Measurements from ENCODE around the gene KCNJ6. TPM values are rescaled to one million over a fixed set of nuclear protein-coding genes. Genes with fewer than 3 reads are reported as not detected.

KCNJ6 gene
- total RNA-seq, 1 donor from 2014 or later = not detected

DNA sequence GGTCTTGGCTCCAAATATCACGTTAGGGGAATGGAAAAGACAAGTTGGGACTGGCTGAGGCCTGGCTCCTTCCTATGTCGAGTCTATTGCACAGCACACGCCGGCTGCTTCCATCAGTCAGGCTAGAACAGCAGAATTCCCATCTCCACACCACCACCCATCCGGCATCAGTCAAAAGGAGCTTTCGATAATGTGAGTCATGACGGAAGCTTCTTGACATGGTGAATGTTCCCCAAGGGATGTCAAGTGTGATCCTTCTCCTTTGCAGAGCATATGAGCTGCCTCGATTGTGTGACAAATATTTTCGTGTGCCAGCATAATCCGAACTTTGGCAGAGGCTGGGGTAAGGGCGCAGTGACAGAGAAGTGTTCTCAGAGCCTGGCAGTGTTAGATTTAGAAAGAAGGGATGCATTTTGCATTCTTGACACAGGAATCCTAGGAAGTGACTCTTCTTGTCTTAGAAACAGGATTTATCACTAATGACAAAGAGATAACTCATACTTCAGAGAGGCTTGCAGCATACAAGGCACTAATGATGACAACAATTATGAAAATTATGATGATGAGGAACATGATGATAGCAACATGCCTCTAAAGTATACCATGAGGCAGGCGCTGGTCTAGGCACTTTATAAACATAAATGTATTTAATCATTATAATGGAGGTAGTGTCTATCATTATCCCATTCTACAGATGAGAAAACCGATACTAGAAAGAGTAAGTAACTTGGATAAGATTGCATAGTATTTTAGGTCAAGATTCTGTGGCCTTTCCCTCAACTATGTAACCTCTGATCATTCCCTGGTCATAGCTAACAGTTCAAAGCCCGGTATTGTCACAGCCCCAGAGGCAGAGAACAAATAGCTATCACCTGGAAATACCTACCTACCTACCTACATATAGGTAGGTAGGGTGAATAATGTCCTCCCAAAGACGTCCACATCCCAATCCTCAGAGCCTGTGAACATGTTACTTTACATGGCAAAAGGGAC lies 135.0 kb downstream of the KCNJ6 start:
- no peaks in the 10 kb centered on the region for H3K27me3 ChIP-seq
- intact Hi-C loops (cut with DNase I) = no loop called here
- H3K4me1 ChIP-seq = no peaks in the 10 kb centered on the region
- peak in 1 of 2 donors; percentile 58 for DNase-seq (ENCODE audit: extremely low spot score in 2 of 2)
- no peaks in the 10 kb centered on the region for H3K36me3 ChIP-seq
- no peak overlapping the region for H3K4me3 ChIP-seq
- no peak overlapping the region for H3K27ac ChIP-seq
- H3K9me3 ChIP-seq = no peaks in the 10 kb centered on the region
- TF ChIP-seq POLR2AphosphoS5 (IDR thresholded peaks at IDR 0.05; ENCODE audit: insufficient read depth in 1 of 2, low read depth in 1 of 2) (no peak), POLR2A (IDR thresholded peaks at IDR 0.05) (no peak)
- TF ChIP-seq, protein P1, sequence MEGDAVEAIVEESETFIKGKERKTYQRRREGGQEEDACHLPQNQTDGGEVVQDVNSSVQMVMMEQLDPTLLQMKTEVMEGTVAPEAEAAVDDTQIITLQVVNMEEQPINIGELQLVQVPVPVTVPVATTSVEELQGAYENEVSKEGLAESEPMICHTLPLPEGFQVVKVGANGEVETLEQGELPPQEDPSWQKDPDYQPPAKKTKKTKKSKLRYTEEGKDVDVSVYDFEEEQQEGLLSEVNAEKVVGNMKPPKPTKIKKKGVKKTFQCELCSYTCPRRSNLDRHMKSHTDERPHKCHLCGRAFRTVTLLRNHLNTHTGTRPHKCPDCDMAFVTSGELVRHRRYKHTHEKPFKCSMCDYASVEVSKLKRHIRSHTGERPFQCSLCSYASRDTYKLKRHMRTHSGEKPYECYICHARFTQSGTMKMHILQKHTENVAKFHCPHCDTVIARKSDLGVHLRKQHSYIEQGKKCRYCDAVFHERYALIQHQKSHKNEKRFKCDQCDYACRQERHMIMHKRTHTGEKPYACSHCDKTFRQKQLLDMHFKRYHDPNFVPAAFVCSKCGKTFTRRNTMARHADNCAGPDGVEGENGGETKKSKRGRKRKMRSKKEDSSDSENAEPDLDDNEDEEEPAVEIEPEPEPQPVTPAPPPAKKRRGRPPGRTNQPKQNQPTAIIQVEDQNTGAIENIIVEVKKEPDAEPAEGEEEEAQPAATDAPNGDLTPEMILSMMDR (IDR thresholded peaks at IDR 0.05) = no peak

DNA sequence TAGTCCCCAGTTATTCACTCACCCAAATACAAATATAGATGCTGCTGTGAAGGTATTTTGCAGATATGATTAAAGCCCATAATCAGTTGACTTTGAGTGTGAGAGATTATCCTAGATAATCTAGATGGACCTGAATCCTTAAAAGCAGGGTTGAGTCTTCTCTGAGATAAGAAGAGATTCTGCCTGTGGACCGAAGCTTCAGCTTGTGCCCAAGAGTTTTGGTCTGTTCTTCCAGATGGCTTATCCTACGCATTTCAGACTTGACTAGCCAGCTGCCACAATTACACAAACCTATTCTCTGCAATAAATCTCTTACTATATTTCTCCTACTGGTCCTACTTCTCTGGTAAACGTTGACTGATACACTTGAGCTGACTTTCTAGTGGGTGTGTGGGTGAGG lies 145.1 kb downstream of the KCNJ6 start:
- no peak overlapping the region for H3K4me3 ChIP-seq
- intact Hi-C loops (cut with DNase I) = no loop called here
- H3K27me3 ChIP-seq = no peaks in the 10 kb centered on the region
- no peaks in the 10 kb centered on the region for H3K4me1 ChIP-seq
- H3K36me3 ChIP-seq = no peaks in the 10 kb centered on the region
- DNase-seq (ENCODE audit: extremely low spot score in 2 of 2) = no peak
- no peaks in the 10 kb centered on the region for H3K9me3 ChIP-seq
- H3K27ac ChIP-seq = no peak overlapping the region
- TF ChIP-seq, protein P1 (IDR thresholded peaks at IDR 0.05) = no peak
- TF ChIP-seq POLR2AphosphoS5 (IDR thresholded peaks at IDR 0.05; ENCODE audit: insufficient read depth in 1 of 2, low read depth in 1 of 2) = no peak
- no peak for TF ChIP-seq POLR2A (IDR thresholded peaks at IDR 0.05)

DNA sequence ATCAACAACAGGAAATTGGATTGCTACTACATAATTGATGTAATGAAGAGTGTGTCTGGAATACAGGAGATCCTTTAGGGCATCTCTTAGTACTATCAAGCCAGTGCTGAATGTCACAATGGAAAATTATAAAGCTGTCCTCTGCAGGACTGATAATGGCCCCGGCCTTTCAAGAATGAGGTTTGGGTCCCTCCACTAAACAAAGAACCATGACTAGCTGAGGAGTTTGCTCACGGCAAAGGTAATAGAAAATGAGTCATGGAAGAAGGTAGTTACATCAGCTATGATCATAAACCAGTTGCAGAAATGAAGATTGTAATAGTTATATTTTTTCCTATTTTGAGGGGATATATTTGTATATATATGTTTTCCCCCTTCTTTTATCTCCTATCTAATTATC lies 145.8 kb downstream of the KCNJ6 start:
- Histone ChIP-seq H3K4me1 (no peaks in the 10 kb centered on the region), H3K9me3 (no peaks in the 10 kb centered on the region), H3K4me3 (no peak overlapping the region), H3K27ac (no peak overlapping the region), H3K36me3 (no peaks in the 10 kb centered on the region), H3K27me3 (no peaks in the 10 kb centered on the region)
- no peak for DNase-seq (ENCODE audit: extremely low spot score in 2 of 2)
- TF ChIP-seq POLR2AphosphoS5 (IDR thresholded peaks at IDR 0.05; ENCODE audit: insufficient read depth in 1 of 2, low read depth in 1 of 2) (no peak), POLR2A (IDR thresholded peaks at IDR 0.05) (no peak)
- TF ChIP-seq, protein P1 (IDR thresholded peaks at IDR 0.05) = no peak
- intact Hi-C loops (cut with DNase I) = no loop called here

DNA sequence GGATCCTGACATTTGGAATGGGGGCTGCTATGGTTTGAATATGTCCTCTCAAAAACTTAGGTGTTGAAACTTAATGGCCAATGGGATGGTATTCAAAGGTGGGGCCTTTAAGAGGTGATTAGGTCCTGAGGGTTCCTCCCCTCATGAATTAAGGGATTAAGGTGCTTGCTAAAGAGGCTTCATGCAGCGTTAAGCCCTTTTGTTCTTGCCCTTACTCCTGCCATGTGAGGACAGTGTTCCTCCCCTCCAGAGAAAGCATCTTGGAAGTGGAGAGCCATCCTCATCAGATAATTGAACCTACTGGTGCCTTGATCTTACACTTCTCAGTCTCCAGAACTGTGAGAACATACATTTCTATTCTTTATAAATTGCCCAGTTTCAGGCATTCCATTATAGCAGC lies 146.6 kb downstream of the KCNJ6 start:
- no peak for DNase-seq (ENCODE audit: extremely low spot score in 2 of 2)
- H3K4me3 ChIP-seq = no peak overlapping the region
- TF ChIP-seq, protein P1 (IDR thresholded peaks at IDR 0.05) = no peak
- TF ChIP-seq POLR2AphosphoS5 (IDR thresholded peaks at IDR 0.05; ENCODE audit: insufficient read depth in 1 of 2, low read depth in 1 of 2) (no peak), POLR2A (IDR thresholded peaks at IDR 0.05) (no peak)
- no peaks in the 10 kb centered on the region for H3K27me3 ChIP-seq
- H3K9me3 ChIP-seq = no peaks in the 10 kb centered on the region
- no peak overlapping the region for H3K27ac ChIP-seq
- intact Hi-C loops (cut with DNase I) = no loop called here
- no peaks in the 10 kb centered on the region for H3K36me3 ChIP-seq
- H3K4me1 ChIP-seq = no peaks in the 10 kb centered on the region

DNA sequence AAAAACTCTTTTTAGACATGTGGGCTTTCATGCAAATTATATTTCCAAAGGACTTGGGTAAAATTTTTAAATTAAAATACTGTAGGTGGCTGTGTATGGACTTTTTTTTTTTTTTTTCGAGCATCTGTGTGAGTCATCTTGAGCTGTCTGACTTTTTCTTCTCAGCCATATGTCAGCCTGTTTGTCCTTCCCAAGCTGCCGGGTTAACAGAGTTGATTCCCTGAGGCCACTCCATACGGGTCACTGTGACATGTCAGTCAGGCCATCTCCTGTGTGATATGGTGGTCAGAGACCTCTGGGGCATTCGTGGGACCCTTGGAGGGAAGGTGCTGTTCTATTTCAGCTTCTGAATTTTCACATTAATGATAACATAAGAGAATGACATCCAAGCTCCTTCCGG lies 148.3 kb downstream of the KCNJ6 start:
- H3K27ac ChIP-seq = no peak overlapping the region
- TF ChIP-seq POLR2AphosphoS5 (IDR thresholded peaks at IDR 0.05; ENCODE audit: insufficient read depth in 1 of 2, low read depth in 1 of 2) (no peak), POLR2A (IDR thresholded peaks at IDR 0.05) (no peak)
- TF ChIP-seq, protein P1 (IDR thresholded peaks at IDR 0.05) = no peak
- no peaks in the 10 kb centered on the region for H3K36me3 ChIP-seq
- H3K27me3 ChIP-seq = no peaks in the 10 kb centered on the region
- no peak overlapping the region for H3K4me3 ChIP-seq
- intact Hi-C loops (cut with DNase I) = no loop called here
- no peaks in the 10 kb centered on the region for H3K9me3 ChIP-seq
- no peak for DNase-seq (ENCODE audit: extremely low spot score in 2 of 2)
- H3K4me1 ChIP-seq = peaks cover 9% of the 10 kb centered on the region
